Measurements from ENCODE around the gene UBE2R2. TPM values are rescaled to one million over a fixed set of nuclear protein-coding genes. Genes with fewer than 3 reads are reported as not detected.

UBE2R2 gene
- total RNA-seq, 1 donor from 2014 or later: 15.7 TPM

Other genes starting within 250 kb of the UBE2R2 start
- 12.8 and 15.3 TPM in 2 replicates for gene PRSS3, start 21.6 kb upstream of the UBE2R2 start, total RNA-seq
- 11.9 and 20.5 TPM in 2 replicates for gene UBAP2, start 231.7 kb downstream of the UBE2R2 start, total RNA-seq

Measured in dermis microvascular lymphatic vessel endothelial cell (primary cell).